OCI-LY1 (cell line): ENCODE data around the gene CGB7.

Experiments used
- EZH2 ChIP-seq: fragments of 200-600 bp; sonication (generic), shearing (Covaris generic); IDR thresholded peaks from 2 replicates; pipeline ENCODE4 v1.8.0; 2017; ENCODE audit warnings: borderline replicate concordance, mixed run types, mild to moderate bottlenecking, antibody characterized with exemption, low read length, moderate library complexity, mixed read lengths
- TF ChIP-seq, protein P1 (sequence below): fragments of 200-600 bp; sonication (generic), shearing (Covaris generic); IDR thresholded peaks from 2 replicates; pipeline ENCODE4 v1.5.1; 2017; ENCODE audit warnings: mild to moderate bottlenecking, antibody characterized with exemption, low read length, moderate library complexity, mixed read lengths

DNA sequence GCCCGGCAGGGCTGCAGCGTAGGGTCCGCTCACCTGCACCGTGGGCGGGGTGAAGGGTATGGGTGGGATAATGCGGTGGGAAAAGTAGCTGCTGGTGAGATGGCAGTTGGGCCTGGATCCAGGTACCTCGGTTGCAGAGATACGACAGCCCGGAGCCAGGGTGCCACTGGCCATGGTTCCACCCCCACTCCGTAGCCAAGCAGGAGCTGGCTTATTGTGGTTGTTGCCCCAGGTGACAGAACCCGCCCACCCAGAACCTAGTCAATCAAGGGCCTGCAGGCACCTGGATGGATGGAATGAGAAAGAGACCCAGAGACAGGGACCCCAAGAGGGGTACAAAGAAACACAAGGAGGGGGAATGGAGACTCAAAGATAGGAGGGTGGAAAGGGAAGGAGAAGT, 37.2 kb downstream of the CGB7 start:
- TF ChIP-seq, protein P1, sequence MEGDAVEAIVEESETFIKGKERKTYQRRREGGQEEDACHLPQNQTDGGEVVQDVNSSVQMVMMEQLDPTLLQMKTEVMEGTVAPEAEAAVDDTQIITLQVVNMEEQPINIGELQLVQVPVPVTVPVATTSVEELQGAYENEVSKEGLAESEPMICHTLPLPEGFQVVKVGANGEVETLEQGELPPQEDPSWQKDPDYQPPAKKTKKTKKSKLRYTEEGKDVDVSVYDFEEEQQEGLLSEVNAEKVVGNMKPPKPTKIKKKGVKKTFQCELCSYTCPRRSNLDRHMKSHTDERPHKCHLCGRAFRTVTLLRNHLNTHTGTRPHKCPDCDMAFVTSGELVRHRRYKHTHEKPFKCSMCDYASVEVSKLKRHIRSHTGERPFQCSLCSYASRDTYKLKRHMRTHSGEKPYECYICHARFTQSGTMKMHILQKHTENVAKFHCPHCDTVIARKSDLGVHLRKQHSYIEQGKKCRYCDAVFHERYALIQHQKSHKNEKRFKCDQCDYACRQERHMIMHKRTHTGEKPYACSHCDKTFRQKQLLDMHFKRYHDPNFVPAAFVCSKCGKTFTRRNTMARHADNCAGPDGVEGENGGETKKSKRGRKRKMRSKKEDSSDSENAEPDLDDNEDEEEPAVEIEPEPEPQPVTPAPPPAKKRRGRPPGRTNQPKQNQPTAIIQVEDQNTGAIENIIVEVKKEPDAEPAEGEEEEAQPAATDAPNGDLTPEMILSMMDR, result no peak
- no peak for TF ChIP-seq EZH2
